Femur (tissue), 1 donor: ENCODE results near the gene TREML4.

ENCODE experiments used
- DNase-seq: peaks from one replicate; pipeline ENCODE4 v3.0.0-alpha.2; 2017

Gene TREML4

DNA sequence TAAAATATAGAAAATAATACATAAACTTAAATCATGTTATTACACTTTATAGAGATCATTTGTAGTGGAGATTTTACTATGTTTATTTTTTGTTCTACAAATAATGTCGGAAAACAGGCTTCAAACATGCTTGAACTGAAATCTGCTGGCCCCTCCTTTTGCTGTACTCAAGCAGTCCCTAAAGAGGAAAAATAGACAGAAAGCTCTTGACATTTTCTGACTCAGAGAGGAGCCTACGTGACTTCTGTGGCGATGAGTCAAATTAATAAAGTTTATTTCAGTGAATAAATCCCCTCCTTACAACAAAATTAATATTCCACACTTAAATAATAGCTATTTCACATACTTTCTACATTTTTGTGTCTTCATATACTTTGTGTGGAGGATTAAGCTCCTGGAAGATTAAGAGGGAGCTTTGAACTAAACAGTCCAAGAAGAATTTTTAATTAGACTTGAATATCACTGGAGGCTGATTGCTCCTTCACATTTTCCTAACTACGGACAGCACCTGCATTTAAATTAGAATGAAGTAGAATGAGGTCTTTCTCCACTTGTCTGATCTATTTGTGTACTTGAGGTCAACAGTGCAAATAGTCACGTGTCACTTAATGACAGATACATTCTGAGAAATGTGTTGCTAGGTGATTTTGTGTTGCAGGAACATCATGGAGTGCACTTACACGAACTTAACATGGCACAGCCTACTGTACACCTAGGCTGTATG, 60.0 kb downstream of the TREML4 start:
- DNase-seq: no peak
